ENCODE results near the gene ARHGAP27. TPM values are rescaled to one million over a fixed set of nuclear protein-coding genes. Genes with fewer than 3 reads are reported as not detected.

ARHGAP27 gene
- total RNA-seq, 1 experiment from 2014 or later = 0.17 TPM

DNA sequence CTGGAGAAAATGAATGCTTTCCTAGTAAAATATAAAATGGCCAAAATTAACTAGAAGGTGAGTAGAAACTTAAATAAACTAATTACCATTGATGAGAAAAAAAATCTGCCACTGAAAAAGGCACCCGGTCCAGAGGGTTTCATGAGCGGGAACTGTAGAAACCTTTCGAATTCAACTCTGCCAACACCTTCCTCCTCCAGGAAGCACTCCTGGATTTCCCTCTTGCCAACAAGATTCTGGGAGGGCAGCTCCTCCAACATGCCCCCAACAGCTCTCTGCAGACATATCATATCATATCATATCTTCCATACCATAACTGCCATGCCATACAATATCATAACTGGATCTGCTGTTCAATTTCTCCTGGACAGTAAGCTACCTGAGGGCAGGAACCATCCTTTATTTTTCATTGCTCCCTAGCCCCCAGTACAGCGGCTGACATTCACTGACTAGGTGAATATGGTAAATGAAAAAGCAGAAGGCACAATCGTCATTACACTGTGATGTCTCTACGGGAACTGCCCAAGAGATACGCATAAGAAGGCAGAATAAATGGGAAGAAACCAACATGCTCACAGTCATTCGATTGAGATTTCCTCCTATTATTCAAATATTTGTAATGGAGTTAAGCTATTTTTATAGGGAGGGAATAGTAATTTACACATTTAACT, 9.2 kb downstream of the ARHGAP27 start:
- no peak overlapping the region for H3K27ac ChIP-seq (ENCODE audit: low read depth, low read length, poor library complexity, severe bottlenecking)
- TF ChIP-seq EZH2 (IDR thresholded peaks at IDR 0.05; ENCODE audit: borderline replicate concordance, low read depth, low read length, poor library complexity, severe bottlenecking) (no peak), CTCF (conservative IDR thresholded peaks at IDR 0.05; ENCODE audit: low read depth, low read length) (no peak)
- intact Hi-C loops (cut with micrococcal nuclease; ENCODE audit: unreplicated experiment) = no loop called here
- ChIA-PET POLR2A (ENCODE audit: low non-redundant PET) (no interaction called here), CTCF (no interaction called here)
- H3K27me3 ChIP-seq (replicated peaks; ENCODE audit: insufficient read depth, low read depth, low read length, poor library complexity) = peaks cover 1% of the 10 kb centered on the region
- H3K9me3 ChIP-seq (ENCODE audit: low read depth, low read length, poor library complexity, severe bottlenecking) = no peaks in the 10 kb centered on the region
- BruUV-seq (replicated peaks) = no TSS peak
- no peaks in the 10 kb centered on the region for H3K36me3 ChIP-seq (ENCODE audit: insufficient read depth, low read length, poor library complexity, severe bottlenecking)
- H3K4me1 ChIP-seq (ENCODE audit: insufficient read depth, low read length, poor library complexity, severe bottlenecking) = no peaks in the 10 kb centered on the region
- H3K4me3 ChIP-seq (ENCODE audit: low read depth, low read length, poor library complexity, severe bottlenecking) = no peak overlapping the region
- no peak for DNase-seq (ENCODE audit: low spot score)

DNA sequence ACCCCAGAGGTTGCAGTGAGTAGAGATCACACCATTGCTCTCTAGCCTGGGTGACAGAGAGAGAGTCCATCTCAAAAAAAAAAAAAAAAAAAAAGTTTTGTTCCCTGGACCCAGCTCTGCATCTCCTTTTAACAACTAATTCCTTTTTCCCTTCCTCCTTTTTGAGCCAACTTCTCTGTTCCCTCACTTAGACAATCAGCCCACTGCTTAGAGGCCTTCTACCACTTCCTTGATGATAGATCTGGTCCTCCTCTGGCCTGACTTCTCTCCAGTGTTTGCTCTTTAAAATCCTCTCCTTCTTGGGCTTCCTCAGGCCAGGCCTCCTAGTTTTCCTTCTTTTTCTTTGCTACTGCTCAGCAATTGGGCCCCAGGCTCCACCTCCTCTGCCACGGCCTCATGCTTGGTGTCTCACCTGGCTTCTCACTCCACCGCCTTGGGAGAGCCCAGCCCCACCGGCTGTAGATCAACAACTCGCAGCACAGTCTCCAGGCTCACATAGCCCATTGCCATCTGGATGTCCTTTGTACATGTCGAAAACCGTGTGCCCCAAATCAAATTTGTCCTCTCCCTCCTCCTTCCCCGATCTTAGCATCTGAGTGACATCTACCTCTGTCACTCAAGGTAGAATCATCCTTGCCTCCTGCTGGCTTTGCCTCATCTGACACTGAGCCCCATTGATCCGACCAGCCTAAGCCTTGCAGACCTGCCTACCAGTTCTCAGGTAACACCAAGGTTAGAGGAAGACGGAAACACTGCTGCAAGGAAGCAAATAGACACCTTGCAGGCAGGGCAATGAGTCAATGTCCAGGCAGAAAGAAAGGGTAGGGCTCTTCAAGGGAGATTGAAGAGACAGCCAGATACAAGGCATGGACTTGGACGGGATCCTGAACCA, 17.4 kb downstream of the ARHGAP27 start:
- TF ChIP-seq CTCF (conservative IDR thresholded peaks at IDR 0.05; ENCODE audit: low read depth, low read length) = no peak
- no peak for TF ChIP-seq EZH2 (IDR thresholded peaks at IDR 0.05; ENCODE audit: borderline replicate concordance, low read depth, low read length, poor library complexity, severe bottlenecking)
- no peaks in the 10 kb centered on the region for H3K9me3 ChIP-seq (ENCODE audit: low read depth, low read length, poor library complexity, severe bottlenecking)
- no peaks in the 10 kb centered on the region for H3K36me3 ChIP-seq (ENCODE audit: insufficient read depth, low read length, poor library complexity, severe bottlenecking)
- no peaks in the 10 kb centered on the region for H3K27me3 ChIP-seq (replicated peaks; ENCODE audit: insufficient read depth, low read depth, low read length, poor library complexity)
- H3K4me1 ChIP-seq (ENCODE audit: insufficient read depth, low read length, poor library complexity, severe bottlenecking) = no peaks in the 10 kb centered on the region
- H3K4me3 ChIP-seq (ENCODE audit: low read depth, low read length, poor library complexity, severe bottlenecking) = no peak overlapping the region
- intact Hi-C loops (cut with micrococcal nuclease; ENCODE audit: unreplicated experiment) = no loop called here
- H3K27ac ChIP-seq (ENCODE audit: low read depth, low read length, poor library complexity, severe bottlenecking) = no peak overlapping the region
- no TSS peak for BruUV-seq (replicated peaks)
- no peak for DNase-seq (ENCODE audit: low spot score)
- ChIA-PET POLR2A (ENCODE audit: low non-redundant PET) (no interaction called here), CTCF (no interaction called here)

DNA sequence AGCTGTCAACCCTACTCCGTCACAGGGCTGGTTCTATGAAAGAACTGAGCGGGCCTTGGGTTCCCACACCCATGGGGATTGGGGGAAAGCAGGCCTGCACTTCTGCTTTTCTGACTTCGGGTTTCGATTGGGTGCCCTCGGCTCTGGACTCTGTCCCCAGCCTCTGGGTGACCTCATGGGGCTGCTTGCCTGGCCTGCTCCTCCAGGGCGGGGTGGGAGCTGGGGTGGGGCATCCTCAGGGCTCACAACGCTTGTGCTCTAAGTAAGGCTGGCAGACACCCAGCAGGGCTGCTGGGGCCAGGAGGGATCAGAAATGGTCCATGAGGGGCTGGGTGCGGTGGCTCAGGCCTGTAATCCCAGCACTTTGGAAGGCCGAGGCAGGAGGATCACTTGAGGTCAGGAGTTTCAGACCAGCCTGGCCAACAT, 19.2 kb downstream of the ARHGAP27 start:
- Histone ChIP-seq H3K9me3 (ENCODE audit: low read depth, low read length, poor library complexity, severe bottlenecking) (no peaks in the 10 kb centered on the region), H3K4me1 (ENCODE audit: insufficient read depth, low read length, poor library complexity, severe bottlenecking) (no peaks in the 10 kb centered on the region), H3K27me3 (replicated peaks; ENCODE audit: insufficient read depth, low read depth, low read length, poor library complexity) (no peaks in the 10 kb centered on the region), H3K4me3 (ENCODE audit: low read depth, low read length, poor library complexity, severe bottlenecking) (no peak overlapping the region), H3K27ac (ENCODE audit: low read depth, low read length, poor library complexity, severe bottlenecking) (no peak overlapping the region), H3K36me3 (ENCODE audit: insufficient read depth, low read length, poor library complexity, severe bottlenecking) (no peaks in the 10 kb centered on the region)
- no peak for DNase-seq (ENCODE audit: low spot score)
- ChIA-PET CTCF (no interaction called here), POLR2A (ENCODE audit: low non-redundant PET) (no interaction called here)
- BruUV-seq (replicated peaks) = no TSS peak
- intact Hi-C loops (cut with micrococcal nuclease; ENCODE audit: unreplicated experiment) = no loop called here
- TF ChIP-seq EZH2 (IDR thresholded peaks at IDR 0.05; ENCODE audit: borderline replicate concordance, low read depth, low read length, poor library complexity, severe bottlenecking) (no peak), CTCF (conservative IDR thresholded peaks at IDR 0.05; ENCODE audit: low read depth, low read length) (no peak)
